GM18907 (cell line): ENCODE measurements around the gene TFAP2D.

Source experiments
- ATAC-seq: cut with Tn5 transposase; IDR thresholded peaks from one replicate; pipeline ENCODE4 v1.9.1; 2021; ENCODE audit warnings: mild to moderate bottlenecking, moderate library complexity; ENCODE audit not compliant: unreplicated experiment

TFAP2D gene

GRCh38 chr6:50818020-50818419 lies 104.7 kb downstream of the TFAP2D start:
- ATAC-seq = no peak

GRCh38 chr6:50818673-50819072 lies 105.3 kb downstream of the TFAP2D start, which contains the start of gene TFAP2B:
Gene TFAP2B (plus strand): TSS chr6:50818871. CDS start chr6:50818892, 21 bp downstream.
- ATAC-seq = no peak

DNA sequence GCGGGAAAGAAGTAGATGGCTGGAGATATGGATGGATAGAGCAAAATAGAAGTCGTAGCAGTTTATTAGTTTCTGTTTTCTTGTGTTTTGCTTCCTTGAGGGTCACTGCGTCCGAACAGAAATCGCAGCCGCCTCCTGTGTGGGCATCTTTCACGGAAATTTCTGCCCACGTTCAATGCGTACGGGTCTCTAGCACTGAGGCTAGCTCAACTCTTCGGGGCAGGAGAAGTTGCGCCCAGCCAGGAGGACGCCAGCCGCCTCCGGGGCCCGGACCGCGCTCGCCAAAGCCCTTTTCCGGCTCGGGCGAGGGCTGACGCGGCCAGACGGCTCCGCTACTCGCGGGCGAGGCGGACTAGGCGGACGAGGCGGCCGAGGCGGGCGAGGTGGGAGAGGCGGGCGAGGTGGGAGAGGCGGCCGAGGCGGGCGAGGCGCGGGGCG lies 106.2 kb downstream of the TFAP2D start:
- ATAC-seq = no peak

GRCh38 chr6:50819904-50820868 lies 106.9 kb downstream of the TFAP2D start:
- ATAC-seq = peak; percentile 42

DNA sequence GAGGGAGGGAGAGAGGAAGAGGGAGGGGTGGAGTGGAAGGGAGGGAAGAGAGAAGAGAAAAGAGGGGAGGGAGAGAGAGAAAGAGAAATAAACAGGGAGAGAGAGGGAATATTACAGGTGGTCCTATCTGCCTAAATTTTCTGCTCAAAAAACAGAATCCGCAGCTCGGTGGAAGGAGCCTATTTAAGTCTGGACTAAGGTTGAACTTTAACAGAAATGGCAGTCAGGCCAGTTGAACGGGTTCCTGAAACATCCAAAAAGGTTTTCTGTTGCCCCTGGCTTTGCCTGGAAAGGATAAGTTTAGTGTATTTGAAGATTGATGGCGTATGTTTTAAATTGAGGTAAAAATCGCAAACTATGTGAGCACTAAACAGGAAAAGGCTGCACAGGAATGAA lies 107.5 kb downstream of the TFAP2D start:
- no peak for ATAC-seq

DNA sequence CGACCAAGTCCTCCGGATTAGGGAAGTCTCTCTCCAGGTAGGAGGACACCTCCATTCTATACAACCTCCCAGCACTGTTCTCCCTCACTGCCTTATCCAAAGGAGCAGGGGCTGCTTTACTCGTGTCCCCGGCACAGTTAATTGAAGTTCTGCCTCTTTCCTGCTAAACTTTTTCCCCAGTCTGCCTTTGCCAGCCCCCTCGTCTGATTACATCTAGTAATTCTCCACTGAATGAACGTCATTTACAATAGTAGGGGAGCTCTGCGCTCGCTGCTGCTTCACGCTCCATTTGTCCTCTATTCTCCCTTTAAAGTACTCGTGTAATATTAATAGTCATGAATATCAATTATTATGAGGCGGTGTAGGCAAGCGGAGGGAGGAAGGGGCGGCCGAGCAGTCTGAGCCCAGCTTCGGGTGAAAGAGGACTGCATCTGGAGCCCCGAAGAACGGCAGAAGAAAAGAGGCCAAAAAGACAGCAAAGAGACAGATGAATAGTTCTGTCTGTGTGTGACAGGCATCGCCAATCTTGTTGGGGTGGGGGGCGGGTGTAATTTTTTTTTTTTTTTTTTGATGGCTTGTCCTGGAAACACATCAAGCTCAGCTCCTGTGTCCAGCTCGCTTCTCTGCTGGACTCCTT lies 108.2 kb downstream of the TFAP2D start:
- no peak for ATAC-seq

GRCh38 chr6:50822078-50822476 lies 108.8 kb downstream of the TFAP2D start:
- no peak for ATAC-seq
